HG02763 (cell line): Measurements from ENCODE around the gene IRF6.
A peak's percentile ranks its signal among the peaks of the same experiment; 100 is the strongest.

Experiments used
- ATAC-seq: cut with Tn5 transposase; IDR thresholded peaks from one replicate; pipeline ENCODE4 v1.9.1; 2021; ENCODE audit warnings: mild to moderate bottlenecking, moderate library complexity; ENCODE audit not compliant: unreplicated experiment

The IRF6 gene

DNA sequence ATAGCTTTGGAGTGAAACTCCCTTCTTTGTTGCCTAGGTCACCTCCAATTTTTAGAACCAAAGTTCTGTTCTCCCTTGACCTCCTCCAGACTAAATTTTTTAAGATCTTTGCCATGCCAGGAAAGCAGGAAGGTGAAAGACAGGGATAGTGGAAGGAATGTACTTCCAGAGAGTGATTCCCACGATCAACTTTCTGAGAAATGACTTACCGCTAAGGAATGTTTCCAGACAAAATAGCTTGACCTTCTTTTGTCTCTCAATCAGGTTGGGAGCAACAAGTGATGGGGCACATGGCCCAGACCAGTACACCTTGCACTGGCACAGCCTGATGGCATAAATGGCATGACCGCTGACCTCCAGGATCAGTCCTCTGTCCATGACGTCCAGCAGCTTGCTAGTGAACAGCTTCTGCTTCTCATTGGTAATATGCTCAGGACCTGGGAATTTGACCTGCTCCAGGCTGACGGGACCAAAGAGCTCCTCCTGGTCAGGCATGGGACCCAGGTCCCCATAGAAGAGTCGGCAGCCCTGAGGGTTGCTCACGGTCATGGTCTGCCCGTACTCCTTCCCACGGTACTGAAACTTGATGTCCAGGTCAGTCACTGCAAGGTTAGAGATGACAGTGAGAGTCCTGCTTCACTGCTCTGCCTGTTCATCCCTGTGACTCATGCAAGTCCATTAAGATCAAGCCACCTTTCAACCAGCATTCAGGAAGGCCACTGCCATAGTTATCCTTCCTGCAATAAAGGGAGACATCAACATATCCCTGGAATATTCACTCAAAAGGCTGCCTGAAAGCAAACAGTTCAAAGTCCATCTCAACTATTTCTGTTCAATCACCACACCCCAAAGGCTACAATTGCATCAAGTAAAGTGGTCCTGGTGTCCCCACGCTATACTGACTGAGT, 15.4 kb downstream of the IRF6 start:
- ATAC-seq: no peak

DNA sequence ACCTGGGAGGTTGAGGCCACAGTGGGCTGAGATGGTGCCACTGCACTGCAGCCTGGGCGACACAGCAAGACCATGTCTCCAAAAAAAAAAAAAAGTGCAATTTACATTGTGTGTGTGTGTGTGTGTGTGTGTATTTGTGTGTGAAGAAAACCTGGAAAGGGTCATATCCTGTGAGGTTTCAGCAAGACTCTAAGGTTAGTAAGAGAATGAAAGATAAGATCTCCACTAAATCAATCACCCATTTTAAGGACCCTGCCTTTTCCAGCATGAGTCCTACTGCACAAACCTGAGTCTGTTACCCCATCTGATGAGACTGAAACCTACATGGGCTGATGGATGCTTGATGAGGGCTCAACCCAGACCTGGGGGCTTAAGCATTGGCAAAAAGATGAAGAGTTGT, 16.7 kb downstream of the IRF6 start:
- no peak for ATAC-seq

DNA sequence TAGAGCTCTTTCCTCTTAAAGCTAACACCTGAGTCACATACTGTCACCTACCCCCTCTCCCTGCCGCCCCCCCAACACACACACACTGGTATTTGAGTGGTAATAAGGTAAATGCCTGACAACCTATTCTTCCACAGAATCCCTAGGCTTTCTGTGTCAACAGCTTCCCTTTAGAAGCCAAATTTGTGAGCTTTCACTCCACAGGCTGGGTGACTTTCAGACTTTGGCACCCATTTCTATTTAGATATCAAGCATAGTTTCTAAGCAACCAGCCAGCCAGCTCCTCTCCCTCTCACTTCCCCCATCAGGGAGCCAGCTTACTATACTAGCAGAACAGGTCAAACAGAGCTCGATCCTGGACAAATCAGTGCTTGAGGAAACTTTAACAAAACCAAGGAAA, 18.4 kb downstream of the IRF6 start:
- no peak for ATAC-seq

DNA sequence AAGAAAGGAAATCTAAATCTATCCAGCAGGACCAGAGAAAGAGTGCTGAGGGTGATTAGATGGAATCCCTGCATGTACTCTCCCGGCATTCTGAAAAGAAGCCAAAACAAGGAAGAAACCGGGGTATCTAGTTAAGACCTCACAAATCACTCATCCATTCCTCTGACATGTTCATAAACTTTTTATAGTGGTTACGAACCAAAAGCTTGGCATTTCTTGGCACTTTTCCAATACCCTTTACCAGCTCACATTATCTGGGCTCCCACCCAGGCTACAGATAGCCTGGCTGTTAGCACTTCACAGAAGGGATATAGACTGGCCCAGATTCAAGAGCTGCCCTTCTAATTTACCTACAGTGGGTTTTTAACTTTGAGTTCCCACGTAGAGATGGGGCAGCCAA, 19.8 kb downstream of the IRF6 start:
- ATAC-seq: no peak

DNA sequence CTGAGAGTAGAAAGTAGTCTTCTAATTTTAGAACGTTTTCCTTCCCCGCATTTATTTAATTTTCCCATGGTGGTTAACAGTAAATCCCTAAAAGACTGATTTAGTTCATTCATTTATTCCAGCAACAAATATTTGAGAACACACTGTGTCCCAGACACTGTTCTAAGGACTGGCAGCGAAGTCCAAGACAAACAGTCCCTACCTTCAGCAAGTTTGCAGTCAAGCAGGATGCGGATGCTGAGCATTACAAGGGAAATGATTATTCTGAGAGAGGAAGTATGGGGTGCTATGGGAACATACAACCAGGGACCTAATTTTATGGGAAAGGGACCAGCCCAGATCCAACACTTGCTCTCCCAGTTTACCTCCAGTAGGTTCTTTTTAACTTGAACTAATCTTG, 20.4 kb downstream of the IRF6 start:
- ATAC-seq: no peak

DNA sequence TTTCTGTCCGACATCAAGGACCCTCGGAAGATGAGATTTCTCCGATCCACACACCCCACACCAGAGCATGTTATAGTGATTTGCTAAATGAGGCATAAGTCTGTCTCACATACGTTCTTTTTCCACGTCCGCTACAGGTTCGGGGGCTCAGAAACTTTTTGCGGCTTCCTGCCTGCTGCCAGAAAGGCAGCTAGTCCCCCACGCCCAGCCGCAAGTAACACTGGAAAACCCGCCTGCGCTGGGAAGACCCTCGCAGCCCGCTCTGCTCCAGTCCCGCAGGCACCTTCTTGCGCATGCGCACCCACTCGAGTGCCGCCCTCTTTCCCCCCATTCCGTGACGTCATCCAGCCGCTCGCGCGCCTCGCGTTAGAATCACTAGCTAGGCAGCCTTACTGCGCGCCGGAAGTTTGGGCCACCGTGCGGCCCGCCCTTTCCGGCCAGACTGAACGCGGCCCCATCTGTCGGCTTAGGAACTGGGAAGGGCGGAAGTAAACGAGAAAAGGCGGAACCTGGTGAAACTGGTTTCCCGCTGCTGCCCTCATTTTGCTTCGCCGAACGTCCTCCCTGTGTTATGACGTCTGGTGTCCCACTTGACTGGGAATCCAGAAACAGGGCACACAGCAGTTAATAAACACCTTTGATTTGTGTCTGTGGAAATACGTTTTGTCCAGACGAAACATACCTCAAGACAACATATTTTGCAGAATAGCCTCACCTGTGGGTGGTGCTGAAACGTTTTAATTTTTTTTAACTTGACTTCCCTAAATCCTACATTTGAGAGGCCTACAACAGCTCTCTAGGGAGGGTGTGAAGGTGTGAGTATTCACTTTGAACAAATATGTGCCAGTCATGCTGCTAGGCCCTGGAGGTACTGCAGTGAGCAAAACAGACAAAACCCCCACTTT, 21.4 kb downstream of the IRF6 start, which contains the start of gene C1orf74:
Gene C1orf74, minus strand, starts transcription at position 295 of the 905 bp plus-strand sequence. CDS start 925 bp downstream, outside the sequence.
- peak; percentile 99 for ATAC-seq

DNA sequence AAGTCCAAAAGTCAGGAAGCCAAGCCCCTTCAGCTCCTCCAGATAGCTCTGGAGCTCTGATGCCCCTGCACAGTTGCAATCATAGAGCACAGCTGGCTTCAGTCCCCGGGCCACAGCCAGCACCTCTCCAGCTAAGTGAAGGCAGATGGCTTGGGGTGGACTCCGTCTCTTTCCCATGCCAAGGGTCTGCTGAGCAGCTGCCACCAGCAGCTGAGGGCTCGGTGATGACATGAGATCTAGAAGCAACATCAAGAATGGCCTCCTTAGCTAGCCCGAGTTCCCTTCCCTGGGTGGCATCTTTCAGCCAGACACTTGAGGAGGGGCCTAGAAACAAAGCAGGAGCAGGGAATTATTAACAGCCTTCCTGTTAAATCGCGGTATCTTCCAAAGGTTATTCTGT, 22.6 kb downstream of the IRF6 start:
- no peak for ATAC-seq

DNA sequence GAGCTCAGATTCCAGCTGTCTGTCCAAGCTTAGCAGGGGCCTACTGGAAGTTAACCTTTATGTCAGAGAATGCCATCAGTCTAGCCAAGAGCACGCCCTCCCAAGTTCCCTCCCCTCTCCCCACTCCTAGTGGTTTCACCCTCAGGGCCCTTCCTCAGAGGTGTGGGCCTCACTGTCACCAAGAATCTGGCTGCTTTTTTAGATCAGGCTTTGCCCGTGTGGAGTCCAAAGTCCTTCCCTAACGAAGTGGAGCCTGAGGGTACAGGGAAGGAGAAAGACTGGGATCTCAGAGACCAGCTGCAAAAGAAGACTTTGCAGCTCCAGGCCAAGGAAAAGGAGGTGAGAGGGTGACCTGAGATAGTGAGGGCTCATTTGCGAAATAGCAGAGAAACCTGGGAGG, 25.7 kb downstream of the IRF6 start:
- no peak for ATAC-seq

DNA sequence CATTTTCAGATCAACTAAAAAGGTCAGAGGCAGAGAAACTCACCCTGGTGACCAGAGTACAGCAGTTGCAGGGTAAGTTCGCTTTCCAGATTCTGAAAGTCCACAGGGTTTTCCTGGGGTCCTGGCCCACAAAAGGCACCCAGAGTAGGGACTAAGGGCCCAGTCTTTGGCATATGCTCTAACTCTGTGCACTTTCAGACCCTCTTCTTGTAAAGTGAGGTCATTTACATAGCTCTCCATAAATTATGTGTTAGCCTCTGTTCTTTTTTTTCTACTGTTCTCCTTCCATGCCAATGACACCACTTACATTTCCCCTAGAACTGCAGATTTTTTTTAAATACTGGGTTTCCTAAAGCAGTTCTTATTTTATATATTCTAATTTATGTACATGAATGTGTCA, 27.8 kb downstream of the IRF6 start:
- no peak for ATAC-seq

DNA sequence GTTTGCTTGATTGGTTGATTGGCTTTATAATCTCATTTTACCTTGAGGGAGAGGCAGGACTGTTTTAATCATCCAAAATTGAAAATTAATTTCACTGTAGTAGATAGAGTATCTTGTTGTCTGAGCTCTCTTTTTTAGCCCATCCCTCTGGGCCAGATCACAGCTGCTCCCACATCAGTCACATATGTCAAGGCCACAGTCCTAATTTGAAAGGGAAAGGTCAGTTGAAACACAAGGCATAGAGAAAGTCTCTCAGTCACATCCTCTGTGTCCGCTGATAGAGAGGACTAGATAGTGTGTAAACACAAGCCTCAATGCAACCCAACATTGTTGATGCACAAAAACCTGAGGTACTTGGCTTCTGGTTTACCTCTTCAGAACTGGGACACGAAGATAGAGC, 28.4 kb downstream of the IRF6 start:
- no peak for ATAC-seq

DNA sequence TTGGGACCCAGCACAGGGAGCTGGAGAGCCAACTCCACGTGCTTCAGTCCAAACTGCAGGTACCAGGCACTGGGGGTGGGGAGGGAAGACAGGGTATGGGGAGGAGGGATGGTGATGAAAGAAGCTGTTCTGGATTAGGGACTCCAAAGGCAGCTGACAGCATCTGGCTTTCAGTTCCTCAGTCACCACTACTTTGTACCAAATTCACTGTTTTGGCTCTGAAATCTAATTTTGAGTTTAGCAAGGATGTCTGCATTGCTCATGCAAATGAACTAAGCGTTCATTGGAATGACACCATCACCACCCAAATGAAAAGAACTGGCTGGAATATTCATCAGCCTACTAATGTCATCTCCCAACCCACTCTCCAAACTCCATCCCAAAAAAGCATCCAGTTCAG, 30.3 kb downstream of the IRF6 start:
- ATAC-seq: no peak

DNA sequence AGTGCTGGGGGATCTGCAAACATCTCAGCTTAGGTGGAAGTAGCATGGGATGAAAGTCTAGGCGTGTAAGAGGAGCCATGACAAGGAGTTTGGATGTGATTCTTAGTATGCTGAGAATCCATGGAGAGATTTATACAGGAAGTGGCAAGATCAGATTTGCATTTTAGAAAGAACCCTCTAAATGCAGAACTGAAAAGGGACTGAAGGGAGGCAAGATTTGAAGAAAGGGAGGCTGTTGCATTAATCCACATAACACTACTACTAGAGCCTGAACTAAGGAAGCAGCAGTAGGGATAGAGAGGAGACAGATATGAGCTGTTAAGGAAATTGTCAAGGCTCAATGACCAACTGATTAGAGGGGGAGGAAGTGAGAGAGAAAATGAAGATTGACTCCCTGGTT, 31.4 kb downstream of the IRF6 start:
- no peak for ATAC-seq

DNA sequence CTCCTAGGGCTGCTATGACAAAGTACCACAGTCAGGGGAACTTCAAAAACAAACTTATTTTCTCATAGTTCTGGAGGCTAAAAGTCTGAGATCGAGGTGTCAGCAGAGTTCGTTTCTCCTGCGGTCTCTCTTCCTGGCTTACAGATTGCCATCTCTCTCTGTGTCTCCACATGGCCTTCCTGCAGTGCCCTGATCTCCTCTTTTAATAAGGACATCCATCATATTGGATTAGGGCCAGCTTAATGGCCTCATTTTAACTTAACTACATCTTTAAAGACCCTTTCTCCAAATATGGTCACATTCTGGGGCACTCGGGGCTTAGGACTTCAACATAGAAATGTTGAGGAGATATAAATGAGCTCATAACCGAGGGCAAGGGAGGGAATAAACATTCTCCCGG, 33.8 kb downstream of the IRF6 start:
- no peak for ATAC-seq

DNA sequence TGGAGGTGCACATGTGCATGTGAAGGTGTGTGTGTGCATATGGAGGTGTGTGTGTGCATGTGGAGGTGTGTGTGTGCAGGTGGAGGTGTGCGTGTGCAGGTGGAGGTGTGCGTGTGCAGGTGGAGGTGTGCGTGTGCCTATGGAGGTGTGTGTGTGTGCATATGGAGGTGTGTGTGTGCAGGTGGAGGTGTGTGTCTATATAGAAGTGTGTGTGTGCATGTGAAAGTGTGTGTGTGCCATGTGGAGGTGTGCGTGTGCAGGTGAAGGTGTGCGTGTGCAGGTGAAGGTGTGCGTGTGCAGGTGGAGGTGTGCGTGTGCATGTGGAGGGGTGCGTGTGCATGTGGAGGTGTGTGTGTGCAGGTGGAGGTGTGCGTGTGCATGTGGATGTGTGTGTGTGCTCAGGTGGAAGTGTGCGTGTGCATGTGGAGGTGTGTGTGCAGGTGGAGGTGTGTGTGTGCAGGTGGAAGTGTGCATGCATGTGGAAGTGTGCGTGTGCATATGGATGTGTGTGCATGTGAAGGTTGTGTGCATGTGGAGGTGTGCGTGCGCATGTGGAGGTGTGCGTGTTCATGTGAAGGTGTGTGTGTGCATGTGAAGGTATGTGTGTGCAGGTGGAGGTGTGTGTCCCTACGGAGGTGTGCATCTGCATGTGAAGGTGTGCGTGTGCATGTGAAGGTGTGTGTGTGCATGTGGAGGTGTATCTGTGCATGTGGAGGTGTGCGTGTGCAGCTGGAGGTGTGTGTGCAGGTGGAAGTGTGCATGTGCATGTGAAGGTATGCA, 35.1 kb downstream of the IRF6 start:
- ATAC-seq: no peak

DNA sequence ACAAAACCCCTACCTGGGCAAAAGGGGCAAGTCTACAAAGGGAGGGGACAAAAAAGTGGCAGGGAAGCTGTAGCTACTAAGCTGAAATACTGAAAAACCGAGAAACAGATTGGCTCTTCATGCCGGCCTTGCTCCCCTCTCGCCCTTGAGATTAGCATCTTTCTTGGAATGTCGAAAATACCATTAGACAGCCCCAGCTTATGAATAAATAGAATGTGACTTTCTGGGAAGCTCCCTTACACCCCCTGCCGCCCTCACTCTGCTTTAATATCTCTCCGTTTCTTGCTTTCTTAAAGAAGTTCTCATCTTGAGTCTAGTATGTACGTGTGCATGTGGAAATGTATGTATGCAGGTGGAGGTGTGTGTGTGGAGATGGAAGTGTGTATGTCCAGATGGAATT, 36.0 kb downstream of the IRF6 start:
- ATAC-seq: no peak

DNA sequence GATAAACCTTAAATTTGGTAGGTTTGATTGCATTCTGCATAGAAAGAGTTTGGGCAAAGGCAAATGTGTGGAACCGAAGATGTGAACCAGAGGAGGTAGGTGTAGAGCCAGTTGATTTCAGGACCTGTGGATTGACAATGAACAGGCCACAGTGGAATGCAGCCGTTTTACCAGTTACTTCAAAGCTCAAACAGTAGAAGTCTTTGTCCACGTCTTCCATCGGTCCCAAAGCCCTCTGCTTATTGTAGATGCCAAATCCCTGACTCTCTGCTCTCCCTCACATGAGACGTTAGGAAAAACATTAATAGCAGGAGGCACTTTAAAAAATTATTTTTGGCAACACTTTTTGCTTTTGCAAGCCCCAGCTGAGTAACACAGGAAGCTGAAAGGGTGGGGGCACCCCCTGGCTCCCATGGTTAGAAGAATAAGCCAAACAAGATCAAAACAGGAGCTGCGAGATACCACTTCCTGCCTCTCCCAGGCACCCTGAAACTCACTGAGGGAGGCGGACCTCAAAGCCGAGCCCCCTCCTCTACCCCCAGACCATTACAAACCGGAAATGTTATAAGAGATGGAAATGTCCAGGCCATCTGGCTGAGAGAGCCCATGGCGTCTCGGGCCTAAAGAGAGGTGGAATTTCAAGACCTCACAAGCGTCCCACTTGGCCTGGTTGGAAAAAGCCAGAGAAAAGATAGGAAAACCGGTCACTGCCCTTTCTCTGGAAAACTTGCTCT, 36.6 kb downstream of the IRF6 start:
- ATAC-seq: peak; percentile 73

DNA sequence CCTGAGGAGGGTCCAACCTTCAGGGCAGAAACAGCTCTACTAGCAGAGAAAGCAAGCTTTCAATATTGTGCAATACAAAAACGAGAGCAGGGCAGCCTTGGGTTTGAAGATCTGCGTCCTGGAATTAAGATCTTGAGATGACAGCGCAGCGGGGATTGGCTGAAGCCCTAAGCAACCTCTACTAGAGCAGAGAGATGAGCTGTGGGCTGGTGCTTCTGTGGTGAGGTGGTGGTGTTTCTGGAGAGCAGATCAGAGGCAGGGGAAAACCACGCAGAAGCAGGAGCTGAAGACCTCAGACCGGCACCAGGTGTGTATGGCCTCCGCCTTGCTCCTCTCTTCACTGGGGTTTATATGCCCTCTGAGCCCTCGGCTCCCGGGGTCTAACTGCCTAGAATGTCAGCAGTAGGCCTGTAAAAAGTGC, 37.6 kb downstream of the IRF6 start:
- peak; percentile 80 for ATAC-seq

DNA sequence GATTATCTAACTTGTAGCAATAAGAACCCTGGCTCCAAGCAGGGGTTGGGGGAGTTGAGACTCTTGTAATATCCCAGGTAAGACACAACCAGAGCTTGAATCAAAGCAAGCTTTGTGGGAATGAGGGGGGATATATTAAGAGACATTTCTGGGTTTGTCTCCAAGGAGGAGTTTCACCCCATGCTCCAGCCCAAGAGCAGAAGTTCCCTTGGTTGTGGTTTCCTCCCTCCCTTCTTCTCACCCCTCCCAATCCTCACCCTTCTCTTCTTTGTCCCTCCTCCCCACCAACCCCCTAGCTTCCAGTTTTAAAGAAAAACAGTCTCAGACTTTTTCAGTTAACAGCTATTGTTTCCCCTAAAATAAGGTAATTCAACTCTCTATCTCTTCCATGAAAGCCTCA, 38.2 kb downstream of the IRF6 start:
- ATAC-seq: no peak

DNA sequence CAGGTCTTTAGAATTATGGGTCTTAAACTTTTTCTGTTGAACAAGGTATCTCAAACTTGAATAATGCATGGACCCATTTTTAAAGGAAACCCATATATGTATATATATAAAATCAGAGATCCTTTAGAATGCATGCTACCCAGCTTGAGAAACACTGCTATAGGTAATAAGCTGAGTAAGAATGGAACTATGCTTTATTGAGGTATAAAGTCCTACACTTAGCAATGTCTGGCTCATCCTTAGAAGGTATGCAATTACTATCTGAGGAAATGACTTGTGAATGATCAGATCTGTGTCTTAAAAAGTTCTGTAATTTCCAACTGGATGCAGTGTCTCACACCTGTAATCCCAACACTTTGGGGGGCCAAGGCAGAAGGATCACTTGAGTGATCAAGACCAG, 38.8 kb downstream of the IRF6 start:
- ATAC-seq: no peak

DNA sequence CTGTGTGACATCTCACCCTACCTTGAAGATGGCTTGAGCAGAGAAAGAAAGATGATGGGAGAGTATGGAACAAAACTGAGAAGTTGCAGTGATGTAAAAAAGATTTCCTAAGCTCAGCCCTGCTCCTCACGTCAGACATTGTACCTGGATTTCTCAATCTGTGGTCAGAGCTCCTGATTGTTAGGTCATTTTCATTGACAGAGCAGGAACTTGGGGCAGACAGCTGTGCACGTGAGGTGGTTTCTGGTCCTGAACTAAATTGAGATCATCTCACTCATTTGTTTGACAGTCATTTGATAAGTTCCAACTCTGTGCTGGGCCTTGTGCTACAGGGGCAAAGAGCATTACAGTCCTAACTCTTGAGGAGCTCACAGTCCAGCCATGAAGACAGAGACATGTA, 39.9 kb downstream of the IRF6 start:
- no peak for ATAC-seq
